ENCODE measurements around the gene MROH2A. TPM values are rescaled to one million over a fixed set of nuclear protein-coding genes. Genes with fewer than 3 reads are reported as not detected.
"Not testable (repeated sequence)": the region's sequence is repeated elsewhere in the genome, so short reads cannot be mapped to it uniquely, and the experiment has no call there.

MROH2A gene
- polyA plus RNA-seq (ENCODE audit: insufficient read length in 4 of 4): under 1 TPM in 3 of 4 donors, not detected in 1; 0.09 to 0.18 (median 0.16) TPM

- DNase-seq (ENCODE audit: low read depth in 4 of 4, low spot score in 2 of 4): no peak
Observed at GRCh38 chr2:233778030-233778429, at the start of gene MROH2A. Gene MROH2A, plus strand, starts transcription at chr2:233778330. Its CDS starts 1,029 bp downstream, at chr2:233779359.

GRCh38 chr2:233728723-233729301 is 49.3 kb upstream of the MROH2A start, which contains the start of gene UGT1A3:
Gene UGT1A3, plus strand, starts transcription at chr2:233729042. Its CDS starts 85 bp downstream, at chr2:233729127.
- DNase-seq (ENCODE audit: low read depth in 4 of 4, low spot score in 2 of 4): no peak

- not testable (repeated sequence) for DNase-seq (ENCODE audit: low read depth in 4 of 4, low spot score in 2 of 4)
Observed at GRCh38 chr2:233736868-233737653, 41.1 kb upstream of the MROH2A start.

DNA sequence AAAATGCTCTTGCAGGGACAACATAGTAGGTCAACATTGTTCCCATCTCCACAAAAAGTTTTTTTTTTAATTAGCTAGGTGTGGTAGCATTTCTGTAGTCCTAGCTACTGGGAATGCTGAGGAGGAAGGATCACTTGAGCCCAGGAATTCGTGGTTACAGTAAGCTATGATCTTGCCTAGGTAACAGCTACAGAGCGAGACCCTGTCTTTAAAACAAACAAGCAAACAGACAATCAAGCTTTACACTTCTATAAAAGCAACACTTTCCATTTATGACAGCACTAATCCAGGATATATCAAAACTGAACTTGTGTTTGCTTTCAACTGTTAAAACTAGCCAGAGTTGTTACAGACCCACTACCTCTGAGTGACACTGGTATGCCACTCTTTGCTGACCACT is 37.3 kb upstream of the MROH2A start:
- no peak for DNase-seq (ENCODE audit: low read depth in 4 of 4, low spot score in 2 of 4)

GRCh38 chr2:233743464-233744259 is 34.5 kb upstream of the MROH2A start:
- DNase-seq (ENCODE audit: low read depth in 4 of 4, low spot score in 2 of 4): no peak

GRCh38 chr2:233745073-233745755 is 32.9 kb upstream of the MROH2A start:
- DNase-seq (ENCODE audit: low read depth in 4 of 4, low spot score in 2 of 4): no peak

DNA sequence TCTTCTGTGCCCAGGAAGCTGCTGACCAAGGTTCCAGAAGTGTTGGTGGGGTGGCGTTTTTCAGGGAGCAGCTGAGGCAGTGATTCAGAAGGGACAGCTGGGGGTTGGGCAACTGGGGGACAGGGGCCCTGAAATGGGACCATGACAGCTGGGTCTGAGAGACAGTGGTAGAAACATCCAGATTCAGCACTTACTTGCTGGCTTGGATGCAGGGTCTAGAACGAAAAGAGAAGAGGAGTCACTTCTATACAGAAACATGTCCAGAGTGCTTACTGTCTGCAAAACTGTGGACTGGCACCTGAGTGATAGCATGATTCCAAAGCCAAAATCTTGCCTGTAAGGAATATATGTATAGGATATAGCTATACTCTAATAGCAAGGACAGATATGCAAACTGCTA is 32.3 kb upstream of the MROH2A start:
- not testable (repeated sequence) for DNase-seq (ENCODE audit: low read depth in 4 of 4, low spot score in 2 of 4)

- no peak for DNase-seq (ENCODE audit: low read depth in 4 of 4, low spot score in 2 of 4)
Observed at GRCh38 chr2:233746475-233747282, 31.5 kb upstream of the MROH2A start.

- no peak for DNase-seq (ENCODE audit: low read depth in 4 of 4, low spot score in 2 of 4)
Observed at GRCh38 chr2:233747283-233747544, 30.9 kb upstream of the MROH2A start.

- DNase-seq (ENCODE audit: low read depth in 4 of 4, low spot score in 2 of 4): not testable (repeated sequence)
Observed at GRCh38 chr2:233750689-233751088, 27.4 kb upstream of the MROH2A start.

- DNase-seq (ENCODE audit: low read depth in 4 of 4, low spot score in 2 of 4): not testable (repeated sequence)
Observed at GRCh38 chr2:233751212-233752009, 26.7 kb upstream of the MROH2A start.

DNA sequence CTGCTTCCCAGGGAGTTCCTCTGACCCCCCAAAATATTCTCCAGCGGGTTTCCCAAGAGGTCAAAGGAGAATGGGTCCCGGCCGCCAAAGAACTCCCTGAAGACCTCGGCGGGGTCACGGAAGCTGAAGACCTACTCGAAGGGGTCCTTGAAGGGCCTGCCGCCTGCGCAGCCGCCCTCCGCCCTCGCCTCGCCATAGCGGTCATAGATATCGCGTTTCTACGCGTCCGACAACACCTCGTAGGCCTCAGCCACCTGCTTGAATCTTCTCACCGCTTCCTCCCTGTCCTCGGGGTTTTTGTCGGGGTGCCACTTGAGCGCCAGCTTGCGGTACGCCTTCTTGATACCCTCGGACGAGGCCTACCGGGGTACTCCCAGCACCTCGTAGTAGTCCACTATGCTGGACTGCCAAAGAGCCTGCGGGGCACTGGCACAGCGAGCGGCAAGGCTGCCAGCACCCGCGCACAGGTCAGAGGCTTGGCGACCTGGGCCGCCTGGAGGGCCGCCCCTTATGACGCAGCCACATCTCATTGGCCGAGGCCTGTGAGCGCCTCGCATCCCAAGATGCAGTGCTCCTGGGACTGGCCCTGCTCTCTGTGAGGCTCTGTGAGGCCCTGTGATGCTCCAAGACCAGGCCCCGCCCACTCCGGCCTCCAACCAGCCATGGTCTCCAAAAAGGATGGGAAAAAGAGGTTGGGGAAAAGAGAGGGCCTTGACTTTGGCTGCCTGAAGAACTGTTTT is 23.1 kb upstream of the MROH2A start:
- no peak for DNase-seq (ENCODE audit: low read depth in 4 of 4, low spot score in 2 of 4)

GRCh38 chr2:233756429-233757081 is 21.6 kb upstream of the MROH2A start:
- no peak for DNase-seq (ENCODE audit: low read depth in 4 of 4, low spot score in 2 of 4)

DNA sequence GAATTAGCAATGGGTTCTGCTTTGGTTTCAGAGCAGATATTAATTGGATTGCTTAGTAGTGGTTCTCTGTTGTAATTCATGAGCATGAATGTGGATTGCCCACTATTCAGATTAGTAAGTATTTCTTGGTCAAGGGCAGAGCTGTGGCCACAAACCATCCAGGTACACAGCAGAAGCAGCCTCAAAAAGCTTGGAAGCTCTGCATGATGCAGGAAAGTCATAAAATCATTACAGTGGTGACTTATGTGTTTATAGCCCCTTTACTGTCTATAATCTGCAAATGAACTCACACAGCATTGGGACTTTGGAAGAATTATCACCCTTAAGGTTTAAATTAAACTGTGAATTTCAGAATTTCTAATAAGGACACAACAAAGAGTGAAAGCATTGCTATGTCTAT is 20.0 kb upstream of the MROH2A start:
- DNase-seq (ENCODE audit: low read depth in 4 of 4, low spot score in 2 of 4): no peak

DNA sequence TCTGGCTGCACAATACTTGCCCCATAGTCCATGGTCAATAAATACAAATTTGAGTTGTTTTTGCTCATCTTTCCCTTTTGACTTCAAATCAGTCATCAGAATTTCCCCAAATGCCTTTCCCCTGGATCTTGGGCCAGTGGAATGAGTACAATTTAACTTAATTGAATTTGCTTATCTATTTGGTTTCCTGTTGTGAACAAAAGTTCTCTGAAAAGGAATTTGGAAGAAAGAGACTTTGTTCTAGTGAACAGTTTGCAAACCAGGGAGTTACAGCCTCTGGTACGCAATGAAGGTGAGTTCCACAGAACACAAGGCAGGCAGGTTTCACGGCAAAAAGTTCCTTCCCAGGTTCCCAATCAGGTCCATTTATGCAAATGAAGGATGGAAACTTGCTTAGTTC is 19.3 kb upstream of the MROH2A start:
- no peak for DNase-seq (ENCODE audit: low read depth in 4 of 4, low spot score in 2 of 4)

DNA sequence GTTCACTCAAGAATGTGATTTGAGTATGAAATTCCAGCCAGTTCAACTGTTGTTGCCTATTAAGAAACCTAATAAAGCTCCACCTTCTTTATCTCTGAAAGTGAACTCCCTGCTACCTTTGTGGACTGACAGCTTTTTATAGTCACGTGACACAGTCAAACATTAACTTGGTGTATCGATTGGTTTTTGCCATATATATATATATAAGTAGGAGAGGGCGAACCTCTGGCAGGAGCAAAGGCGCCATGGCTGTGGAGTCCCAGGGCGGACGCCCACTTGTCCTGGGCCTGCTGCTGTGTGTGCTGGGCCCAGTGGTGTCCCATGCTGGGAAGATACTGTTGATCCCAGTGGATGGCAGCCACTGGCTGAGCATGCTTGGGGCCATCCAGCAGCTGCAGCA is 18.1 kb upstream of the MROH2A start, which contains the start of gene UGT1A1:
Gene UGT1A1, plus strand, starts transcription at position 228 of the 400 bp plus-strand sequence. Its CDS starts 18 bp downstream, at position 246.
- no peak for DNase-seq (ENCODE audit: low read depth in 4 of 4, low spot score in 2 of 4)

- DNase-seq (ENCODE audit: low read depth in 4 of 4, low spot score in 2 of 4): no peak
Observed at GRCh38 chr2:233761040-233761769, 16.9 kb upstream of the MROH2A start.

Data from left renal cortex interstitium (tissue), 4 donors.